ENCODE results near the gene KIFAP3. TPM values are rescaled to one million over a fixed set of nuclear protein-coding genes. Genes with fewer than 3 reads are reported as not detected.
"Not testable (repeated sequence)": the region's sequence is repeated elsewhere in the genome, so short reads cannot be mapped to it uniquely, and the experiment has no call there.

Gene KIFAP3
- total RNA-seq, 1 donor from 2014 or later = 26.8 TPM

DNA sequence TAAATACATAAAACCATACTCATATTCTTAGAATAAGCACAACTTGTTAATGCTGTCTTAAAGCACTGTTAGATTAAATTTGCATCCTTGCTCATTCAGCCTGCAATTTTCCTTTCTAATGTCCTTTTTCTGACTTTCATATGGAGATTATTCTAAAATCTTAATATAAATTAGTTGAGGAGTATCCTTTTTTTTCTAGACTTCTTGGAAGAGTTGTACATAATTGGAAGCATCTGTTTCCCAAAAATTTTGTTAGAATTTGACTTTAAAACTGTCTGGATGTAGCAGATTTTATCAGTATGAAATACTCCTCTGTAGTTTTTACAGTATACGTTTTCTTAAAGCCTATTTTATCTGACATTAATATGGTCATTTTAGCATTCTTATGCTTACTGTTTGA is 9.7 kb downstream of the KIFAP3 start:
- intact Hi-C loops (cut with micrococcal nuclease) = no loop called here

DNA sequence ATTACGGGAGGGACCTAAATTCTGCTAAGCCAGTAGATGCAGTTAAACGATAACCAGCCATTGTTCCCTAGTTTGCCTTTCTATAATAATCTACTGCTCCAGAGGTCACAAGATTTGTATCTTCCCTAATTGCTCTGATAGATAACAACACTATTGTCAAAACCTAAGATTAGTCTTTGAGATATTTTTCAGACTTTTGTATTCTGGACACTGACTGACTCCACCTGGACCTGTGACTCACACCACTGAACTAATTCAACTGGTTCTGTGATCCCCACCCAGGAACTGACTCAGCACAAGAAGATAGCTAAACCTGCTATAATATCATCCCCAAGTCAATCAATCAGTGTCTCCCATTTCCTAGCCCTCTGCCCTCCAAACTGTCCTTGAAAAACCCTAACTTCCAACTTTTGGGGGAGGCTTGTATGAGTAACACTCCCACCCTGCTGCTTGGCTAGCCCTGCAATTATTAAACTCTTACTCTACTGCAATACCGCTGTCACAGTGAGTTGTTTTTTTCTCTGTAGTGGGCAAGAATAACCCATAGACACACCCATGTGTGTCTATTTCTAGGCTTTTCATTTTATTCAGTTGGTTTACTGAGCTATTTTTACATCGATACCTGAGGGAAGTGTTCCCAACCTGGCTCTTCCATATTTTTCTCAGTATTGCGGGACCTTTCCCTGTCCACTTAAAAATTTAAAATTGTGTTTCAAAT is 11.2 kb downstream of the KIFAP3 start:
- intact Hi-C loops (cut with micrococcal nuclease) = no loop called here

DNA sequence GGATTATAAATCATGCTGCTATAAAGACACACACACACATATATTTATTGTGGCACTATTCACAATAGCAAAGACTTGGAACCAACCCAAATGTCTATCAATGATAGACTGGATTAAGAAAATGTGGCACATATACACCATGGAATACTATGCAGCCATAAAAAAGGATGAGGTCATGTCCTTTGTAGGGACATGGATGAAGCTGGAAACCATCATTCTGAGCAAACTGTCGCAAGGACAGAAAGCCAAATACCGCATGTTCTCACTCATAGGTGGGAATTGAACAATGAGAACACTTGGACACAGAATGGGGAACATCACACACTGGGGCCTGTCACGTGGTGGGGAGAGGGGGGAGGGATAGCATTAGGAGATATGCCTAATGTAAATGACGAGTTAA is 12.8 kb downstream of the KIFAP3 start:
- intact Hi-C loops (cut with micrococcal nuclease) = not testable (repeated sequence)

DNA sequence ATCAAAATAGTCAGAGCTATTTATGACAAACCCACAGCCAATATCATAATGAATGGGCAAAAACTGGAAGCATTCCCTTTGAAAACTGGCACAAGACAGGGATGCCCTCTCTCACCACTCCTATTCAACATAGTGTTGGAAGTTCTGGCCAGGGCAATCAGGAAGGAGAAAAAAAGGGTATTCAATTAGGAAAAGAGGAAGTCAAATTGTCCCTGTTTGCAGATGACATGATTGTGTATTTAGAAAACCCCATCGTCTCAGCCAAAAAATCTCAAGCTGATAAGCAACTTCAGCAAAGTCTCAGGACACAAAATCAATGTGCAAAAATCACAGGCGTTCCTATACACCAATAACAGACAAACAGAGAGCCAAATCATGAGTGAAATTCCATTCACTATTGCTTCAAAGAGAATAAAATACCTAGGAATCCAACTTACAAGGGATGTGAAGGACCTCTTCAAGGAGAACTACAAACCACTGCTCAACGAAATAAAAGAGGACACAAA is 14.4 kb downstream of the KIFAP3 start:
- intact Hi-C loops (cut with micrococcal nuclease) = not testable (repeated sequence)

DNA sequence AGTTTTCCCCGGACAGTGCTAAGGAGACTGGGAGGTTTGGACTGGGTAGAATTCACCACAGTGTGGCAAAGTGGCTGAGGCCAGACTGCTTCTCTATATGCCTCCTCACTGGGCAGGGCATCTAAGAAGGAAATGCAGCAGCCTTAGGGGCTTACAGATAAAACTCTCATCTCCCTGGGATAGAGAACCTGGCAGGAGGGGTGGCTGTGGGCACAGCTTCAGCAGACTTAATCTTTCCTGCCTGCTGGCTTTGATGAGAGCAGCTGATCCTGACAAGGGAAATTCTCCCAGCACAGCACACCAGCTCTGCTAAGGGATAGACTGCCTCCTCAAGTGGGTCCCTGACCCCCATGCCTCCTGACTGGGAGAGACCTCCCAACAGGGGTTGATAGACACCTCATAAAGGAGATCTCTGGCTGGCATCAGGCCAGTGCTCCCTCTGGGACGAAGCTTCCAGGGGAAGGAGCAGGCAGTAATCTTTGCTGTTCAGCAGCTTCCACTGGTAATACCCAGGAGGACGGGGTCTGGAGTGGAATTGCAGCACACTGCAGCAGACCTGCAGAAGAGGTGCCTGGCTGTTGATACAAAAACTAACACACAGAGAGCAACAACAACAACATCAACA is 25.2 kb downstream of the KIFAP3 start:
- intact Hi-C loops (cut with micrococcal nuclease) = no loop called here

DNA sequence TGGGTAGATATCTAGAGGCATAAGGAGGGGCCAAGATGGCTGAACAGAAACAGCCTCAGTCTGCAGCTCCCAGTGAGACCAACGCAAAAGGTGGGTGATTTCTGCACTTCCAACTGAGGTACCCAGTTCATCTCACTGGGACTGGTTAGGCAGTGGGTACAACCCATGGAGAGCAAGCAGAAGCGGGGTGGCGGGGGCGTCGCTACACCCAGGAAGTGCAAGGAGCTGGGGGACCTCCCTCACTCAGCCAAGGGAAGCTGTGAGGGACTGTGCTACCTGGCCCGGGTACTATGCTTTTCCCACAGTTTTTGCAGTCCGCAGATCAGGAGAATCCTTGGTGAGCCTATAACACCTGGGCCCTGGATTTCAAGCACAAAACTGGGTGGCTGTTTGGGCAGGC is 26.0 kb downstream of the KIFAP3 start:
- intact Hi-C loops (cut with micrococcal nuclease) = no loop called here

DNA sequence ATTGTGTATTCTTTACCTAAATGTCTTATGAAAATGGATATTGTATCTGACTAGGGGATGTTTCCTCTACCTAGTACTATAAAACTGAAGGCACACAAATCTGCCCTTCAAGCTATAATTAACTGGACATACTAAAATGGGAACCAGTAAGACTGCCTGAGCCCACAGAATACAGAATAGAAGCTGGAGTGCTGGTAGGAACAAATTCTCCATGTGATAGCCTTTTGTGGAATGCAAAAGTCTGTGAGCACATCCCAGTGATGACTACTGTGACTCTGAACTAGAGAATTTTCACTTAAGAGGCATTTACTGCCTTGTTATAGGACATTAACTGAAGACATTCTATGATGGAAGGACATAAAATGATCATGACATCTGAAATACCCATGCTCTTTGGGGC is 30.3 kb downstream of the KIFAP3 start:
- intact Hi-C loops (cut with micrococcal nuclease) = no loop called here

DNA sequence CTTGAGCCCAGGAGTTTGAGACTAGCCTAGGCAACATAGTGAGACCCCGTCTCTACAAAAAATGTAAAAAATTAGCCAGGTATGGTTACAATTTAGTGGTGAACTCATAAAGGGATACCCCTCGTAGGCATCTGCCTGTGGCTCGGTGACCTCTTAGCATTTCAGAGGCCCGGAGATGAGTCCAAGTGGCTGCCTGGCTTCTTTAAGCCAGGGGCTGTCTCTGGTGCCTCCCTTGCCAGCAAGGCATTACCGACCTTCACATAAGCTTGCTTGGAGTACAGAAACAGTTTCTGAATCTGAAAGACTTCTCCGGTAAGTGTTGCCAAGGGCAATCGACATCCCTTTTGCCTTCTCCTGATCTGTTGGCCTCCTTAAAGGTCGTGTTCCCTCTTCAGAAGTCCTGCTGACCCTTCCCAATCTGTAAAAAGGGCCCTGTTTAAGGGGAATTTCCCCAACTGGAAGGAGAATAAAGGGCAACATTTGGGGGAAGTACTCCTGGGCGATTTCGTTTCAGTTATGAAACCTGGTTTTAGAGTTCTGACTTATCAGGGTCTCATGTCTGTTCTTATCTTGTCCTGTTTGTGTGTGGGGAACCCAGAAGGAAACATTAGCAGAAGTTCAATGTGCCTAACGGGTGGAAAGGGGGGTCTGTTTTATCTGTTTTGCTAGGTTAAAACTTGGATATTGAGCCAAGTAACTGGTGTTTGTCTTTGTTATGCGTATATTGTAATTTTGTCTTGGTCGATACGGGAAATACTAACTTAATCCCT is 32.9 kb downstream of the KIFAP3 start:
- intact Hi-C loops (cut with micrococcal nuclease) = no loop called here

DNA sequence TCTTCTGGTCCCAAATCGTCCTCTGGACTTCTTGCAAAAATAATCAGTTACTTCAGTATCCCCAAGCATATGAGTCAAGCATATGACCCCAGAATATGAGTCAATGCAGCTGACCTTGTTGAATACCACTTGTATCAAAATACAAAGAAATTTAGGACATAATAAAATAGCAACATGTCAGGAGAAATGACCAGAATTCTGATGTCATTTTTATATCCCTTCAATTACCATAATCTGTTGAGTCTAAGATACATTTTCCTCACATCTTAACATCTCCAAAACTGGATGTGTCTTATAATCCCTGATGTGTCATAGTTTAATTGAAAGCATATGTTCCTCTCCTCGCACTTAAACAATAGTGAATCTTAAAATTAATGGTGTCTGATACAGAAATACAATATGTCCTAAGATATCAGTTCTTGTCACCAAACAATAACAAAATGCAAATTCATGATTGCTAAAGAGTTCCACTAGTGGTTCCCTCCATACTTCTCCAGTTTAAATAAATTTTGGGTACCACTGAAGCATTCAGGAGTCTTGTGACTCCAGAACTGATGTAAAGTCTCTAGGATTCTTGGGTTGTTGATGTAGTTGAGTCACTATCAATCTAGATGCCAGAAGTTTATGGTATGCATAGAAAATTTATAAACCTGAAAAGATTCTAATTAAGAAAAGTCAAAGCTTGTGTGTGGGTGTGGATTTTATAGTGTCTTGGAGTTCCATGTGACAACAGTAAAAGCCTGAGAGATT is 41.8 kb downstream of the KIFAP3 start:
- intact Hi-C loops (cut with micrococcal nuclease) = no loop called here

DNA sequence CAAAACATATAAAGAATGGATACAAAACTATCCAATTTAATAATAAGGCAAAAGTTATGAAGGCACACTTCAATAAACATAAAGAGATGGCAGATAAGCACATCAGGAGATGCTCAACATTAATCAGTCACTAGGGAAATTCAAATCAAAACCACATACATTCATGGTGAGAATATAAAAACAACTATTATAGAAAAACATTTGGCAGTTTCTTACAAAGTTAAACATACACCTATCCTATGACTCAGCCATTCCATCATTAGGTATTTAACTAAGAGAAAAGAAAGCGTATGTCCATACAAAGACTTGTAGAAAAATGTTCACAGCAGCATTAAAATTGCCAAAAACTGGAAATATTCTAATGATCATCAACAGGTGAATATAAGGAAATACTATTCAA is 44.3 kb downstream of the KIFAP3 start:
- intact Hi-C loops (cut with micrococcal nuclease) = no loop called here

DNA sequence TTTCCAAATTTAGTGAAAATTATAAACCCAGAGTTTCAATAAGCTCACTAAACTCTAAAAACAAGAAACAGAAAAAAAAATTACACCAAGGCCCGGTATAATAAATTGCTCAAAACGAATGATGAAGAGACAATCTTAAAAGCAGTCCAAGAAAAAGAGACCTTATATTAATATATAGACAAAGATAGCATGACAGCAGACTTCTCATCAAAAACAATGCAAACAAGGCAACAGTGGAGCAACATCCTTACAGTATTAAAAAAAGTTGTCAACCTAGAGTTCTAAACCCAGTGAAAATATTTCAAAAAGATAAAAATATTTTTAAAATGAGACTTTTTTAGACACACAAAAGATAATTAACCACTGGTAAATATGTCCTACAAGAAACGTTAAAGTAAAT is 46.7 kb downstream of the KIFAP3 start:
- intact Hi-C loops (cut with micrococcal nuclease) = no loop called here

DNA sequence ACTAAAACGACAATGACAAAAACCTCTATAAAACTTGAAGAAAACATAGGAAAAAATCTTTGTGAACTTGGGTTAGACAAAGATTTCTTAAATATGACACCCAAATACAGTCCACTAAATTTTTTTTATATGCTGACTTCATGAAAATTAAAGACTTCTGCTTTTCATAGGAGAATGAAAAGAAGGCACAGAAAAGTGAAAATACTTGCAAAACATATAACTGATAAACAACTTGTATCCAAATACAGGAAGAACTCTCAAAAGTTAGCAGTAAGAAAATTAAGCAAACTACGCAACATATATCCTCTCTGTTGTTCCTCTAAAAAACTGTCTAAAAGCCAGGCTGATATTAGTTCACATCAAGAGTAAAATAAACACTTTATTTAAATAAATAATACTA is 53.6 kb downstream of the KIFAP3 start:
- intact Hi-C loops (cut with micrococcal nuclease) = no loop called here

DNA sequence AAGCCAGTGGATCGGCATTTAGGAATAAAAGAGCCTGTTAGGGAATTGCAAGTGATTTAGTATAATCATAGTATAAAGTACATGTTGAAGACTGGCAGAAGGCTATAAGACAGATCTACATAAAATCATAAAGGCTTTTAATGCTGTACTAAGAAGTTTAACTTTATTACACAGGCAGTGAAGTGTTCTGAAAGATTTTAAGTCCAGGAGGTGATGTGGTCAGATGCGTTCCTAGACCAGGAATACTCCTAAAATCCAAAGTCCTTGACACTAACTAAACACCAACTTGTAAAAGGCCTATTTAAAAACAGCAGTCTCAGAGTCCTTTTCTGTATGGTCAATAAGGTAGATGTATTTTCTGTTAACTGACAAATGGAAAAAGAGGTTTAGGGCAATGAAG is 57.0 kb downstream of the KIFAP3 start:
- intact Hi-C loops (cut with micrococcal nuclease) = loop anchor here (10.0 kb wide), 1 partner anchor 907 kb away; no protein-coding TSS in a partner anchor

DNA sequence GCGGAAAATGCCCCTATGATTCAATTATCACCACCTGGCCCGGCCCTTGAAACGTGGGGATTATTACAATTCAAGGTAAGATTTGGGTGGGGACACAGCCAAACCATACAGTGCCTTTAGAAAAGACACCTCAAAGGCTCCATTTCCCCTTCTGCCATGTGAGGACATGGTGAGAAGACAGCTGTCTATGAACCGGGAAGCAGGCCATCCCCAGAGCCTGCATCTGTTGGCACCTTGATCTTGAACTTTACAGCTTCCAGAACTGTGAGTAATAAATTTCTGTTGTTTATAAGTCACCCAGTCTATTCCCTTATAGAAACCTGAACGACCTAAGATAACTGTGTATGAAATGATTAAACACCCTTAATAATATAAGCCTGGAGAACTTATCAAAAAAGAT is 61.6 kb downstream of the KIFAP3 start:
- intact Hi-C loops (cut with micrococcal nuclease) = loop anchor here (5.0 to 10.0 kb wide), 2 partner anchors 654 to 912 kb away; no protein-coding TSS in a partner anchor

DNA sequence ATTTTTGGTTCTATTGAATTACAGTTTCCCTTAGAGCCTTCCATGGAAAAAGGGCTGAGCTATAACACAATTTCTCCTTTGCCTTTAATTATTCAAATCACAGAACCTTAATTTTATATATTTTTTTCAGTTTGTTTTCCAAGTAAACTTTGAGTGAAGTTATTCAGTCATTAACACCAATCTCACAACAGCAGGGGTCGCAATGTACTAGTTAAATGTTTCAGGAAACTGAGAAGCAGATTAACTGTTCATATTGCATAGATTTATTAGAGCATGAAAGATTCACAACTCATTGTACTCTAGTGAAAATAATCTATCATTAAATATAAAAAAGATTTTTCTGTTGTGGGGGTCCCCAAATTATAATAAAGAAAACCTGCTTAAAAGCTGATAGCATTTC is 64.1 kb downstream of the KIFAP3 start:
- intact Hi-C loops (cut with micrococcal nuclease) = loop anchor here (5.0 to 10.0 kb wide), 2 partner anchors 657 to 914 kb away; no protein-coding TSS in a partner anchor

DNA sequence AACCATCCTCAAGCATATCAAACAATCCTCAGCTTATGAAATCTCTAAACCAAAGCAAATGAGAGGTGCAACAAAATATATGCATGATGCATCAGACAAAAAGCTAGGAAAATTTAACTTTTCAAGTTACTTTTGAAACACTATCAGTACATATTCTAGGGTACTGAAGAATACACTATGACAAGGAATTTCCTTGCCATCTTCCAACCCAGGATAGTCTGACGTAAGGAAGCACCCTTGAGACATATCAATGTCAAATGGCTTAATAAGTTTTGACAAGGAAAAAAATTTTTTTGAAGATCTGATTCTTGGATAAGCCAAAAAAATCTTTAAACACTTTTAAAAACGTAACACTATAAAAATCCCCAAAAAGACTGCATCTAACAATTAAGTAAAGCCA is 64.9 kb downstream of the KIFAP3 start:
- intact Hi-C loops (cut with micrococcal nuclease) = no loop called here

DNA sequence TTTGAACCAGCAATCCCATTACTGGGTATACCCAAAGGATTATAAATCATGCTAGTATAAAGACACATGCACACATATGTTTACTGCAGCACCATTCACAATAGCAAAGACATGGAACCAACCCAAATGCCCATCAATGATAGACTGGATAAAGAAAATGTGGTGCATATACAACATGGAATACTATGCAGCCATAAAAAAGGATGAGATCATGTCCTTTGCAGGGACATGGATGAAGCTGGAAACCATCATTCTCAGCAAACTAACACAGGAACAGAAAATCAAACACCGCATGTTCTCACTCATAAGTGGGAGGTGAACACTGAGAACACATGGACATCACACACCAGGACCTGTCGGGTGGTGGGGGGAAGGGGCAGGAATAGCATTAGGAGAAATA is 65.8 kb downstream of the KIFAP3 start:
- intact Hi-C loops (cut with micrococcal nuclease) = not testable (repeated sequence)

DNA sequence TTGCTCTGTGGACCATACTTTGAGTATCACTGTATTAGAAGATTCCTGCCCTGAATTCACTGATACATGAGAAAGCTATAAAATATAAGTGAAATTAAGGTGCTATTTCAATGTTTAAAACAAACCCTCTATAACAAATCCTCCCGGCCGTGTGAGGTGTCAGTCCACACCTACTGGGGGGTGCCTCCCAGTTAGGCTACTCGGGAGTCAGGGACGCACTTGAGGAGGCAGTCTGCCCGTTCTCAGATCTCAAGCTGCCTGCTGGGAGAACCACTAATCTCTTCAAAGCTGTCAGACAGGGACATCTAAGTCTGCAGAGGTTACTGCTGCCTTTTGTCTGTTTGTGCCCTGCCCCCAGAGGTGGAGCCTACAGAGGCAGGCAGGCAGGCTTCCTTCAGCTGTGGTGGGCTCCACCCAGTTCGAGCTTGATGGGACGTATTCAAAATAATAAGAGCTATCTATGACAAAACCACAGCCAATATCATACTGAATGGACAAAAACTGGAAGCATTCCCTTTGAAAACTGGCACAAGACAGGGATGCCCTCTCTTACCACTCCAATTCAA is 71.1 kb downstream of the KIFAP3 start:
- intact Hi-C loops (cut with micrococcal nuclease) = not testable (repeated sequence)

DNA sequence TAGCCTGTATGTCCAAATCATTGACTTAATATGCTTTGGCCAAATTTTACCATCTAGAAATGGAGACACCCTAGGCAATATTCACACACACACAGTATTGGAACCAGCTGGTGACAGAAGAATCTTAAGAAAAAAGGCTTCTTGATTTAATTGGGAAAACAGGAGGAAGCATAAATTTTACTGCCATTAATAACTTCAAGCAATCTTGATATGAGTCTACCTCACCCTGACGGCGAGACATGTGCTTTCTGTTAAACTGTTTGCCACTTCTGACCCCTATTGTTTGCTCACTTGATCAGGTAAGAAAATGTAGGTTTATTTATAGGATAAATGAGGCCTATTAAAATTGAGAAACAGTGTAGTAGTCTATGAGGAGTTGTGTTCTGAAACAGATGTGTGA is 73.2 kb downstream of the KIFAP3 start:
- intact Hi-C loops (cut with micrococcal nuclease) = no loop called here

DNA sequence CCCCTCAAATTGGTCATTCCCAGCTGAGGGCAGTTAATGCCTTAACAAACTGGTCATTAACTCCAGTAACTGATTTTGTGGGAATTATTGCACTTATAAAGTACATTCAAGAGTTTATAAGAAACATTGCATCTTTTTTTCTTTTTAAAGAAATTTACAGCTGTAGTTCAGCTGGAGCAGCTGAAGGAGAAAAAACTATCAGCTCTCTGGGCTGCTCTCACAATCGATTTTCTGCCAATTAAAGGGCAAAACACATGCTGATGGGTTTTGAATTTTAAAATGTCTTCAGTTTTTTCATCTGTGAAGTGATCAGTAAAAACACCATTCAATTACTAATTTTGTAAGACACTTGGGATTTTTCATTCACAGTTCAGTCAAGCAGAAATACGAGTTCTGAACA is 74.7 kb downstream of the KIFAP3 start:
- intact Hi-C loops (cut with micrococcal nuclease) = no loop called here

DNA sequence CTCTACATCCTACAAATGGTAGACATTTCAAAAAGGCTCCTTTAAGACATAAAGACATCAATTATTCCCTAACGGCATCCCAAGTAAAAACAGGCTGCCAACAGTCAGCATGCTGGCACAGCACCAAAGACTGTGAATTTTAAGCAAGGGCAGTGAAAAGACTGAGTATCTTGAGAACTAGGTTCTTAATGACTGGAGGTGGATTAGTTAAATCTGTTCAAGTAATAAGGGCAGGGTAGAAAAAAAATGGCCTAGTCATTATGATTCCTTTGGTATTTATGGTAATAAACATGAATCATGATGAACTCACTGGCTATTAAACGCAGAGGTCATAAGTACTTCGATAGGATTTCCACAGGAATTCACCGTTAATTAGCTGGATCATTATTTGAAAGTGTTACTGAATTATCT is 75.2 kb downstream of the KIFAP3 start:
- intact Hi-C loops (cut with micrococcal nuclease) = no loop called here

Data from T-helper 1 cell treated with Interleukin-12 subunit alpha and Interleukin-12 subunit beta and Interleukin-4 antibody, amounts not matched to agents 30 ng/mL and 1 ng/mL, for 36 hours (primary cell).